PC-9 (cell line): ENCODE measurements around the gene RAF1. TPM values are rescaled to one million over a fixed set of nuclear protein-coding genes. Genes with fewer than 3 reads are reported as not detected.

Source experiments
- BruUV-seq: library from RNA; stranded (reverse); fragments of 400-500 nt; replicated peaks from 2 replicates; lab custom pipeline; 2021; lab: Mats Ljungman, UMichigan
- CTCF ChIA-PET: fragments of 300-600 bp; sonication (Branson Sonifier 250); formaldehyde crosslinking; loops from one replicate; lab custom pipeline; 2022; ENCODE audit warnings: antibody characterized with exemption; lab: Charles Lee
- POLR2A ChIA-PET: fragments of 300-600 bp; sonication (Branson Sonifier 250); formaldehyde crosslinking; loops from one replicate; lab custom pipeline; 2022; ENCODE audit warnings: antibody characterized with exemption; ENCODE audit not compliant: unreplicated experiment; lab: Charles Lee
- DNase-seq, 2 experiments: peaks; one replicate each; pipeline versions ENCODE4 v3.0.0 to v3.0.0-alpha.2; 2015 to 2022; ENCODE audit warnings: mixed read lengths in 1 of 2
- H2AFZ ChIP-seq: fragments of 200-600 bp; sonication (generic); 2 replicates; pipeline ENCODE4 v1.8.1; 2017; ENCODE audit warnings: antibody characterized with exemption
- H3F3A ChIP-seq: fragments of 200-600 bp; sonication (generic); 2 replicates; pipeline ENCODE4 v1.8.1; 2017; ENCODE audit warnings: antibody characterized with exemption, mild to moderate bottlenecking, low read depth; ENCODE audit not compliant: insufficient read depth
- H3K27ac ChIP-seq: fragments of 200-600 bp; sonication (generic); 2 replicates; pipeline ENCODE4 v1.6.1; 2016; ENCODE audit warnings: mixed run types
- H3K27me3 ChIP-seq: fragments of 200-600 bp; sonication (generic); 2 replicates; pipeline ENCODE4 v1.6.1; 2016; ENCODE audit warnings: low read depth, mixed run types; ENCODE audit not compliant: insufficient read depth
- H3K36me3 ChIP-seq: fragments of 200-600 bp; sonication (generic); 2 replicates; pipeline ENCODE4 v1.6.1; 2016; ENCODE audit warnings: low read depth, mixed run types
- H3K4me1 ChIP-seq: fragments of 200-600 bp; sonication (generic); replicated peaks from 2 replicates; pipeline ENCODE4 v1.6.1; 2016; ENCODE audit warnings: mixed run types; ENCODE audit not compliant: insufficient read depth
- H3K4me2 ChIP-seq: fragments of 200-600 bp; sonication (generic); 2 replicates; pipeline ENCODE4 v1.6.1; 2017; ENCODE audit warnings: mixed run types
- H3K4me3 ChIP-seq: fragments of 200-600 bp; sonication (generic); 2 replicates; pipeline ENCODE4 v1.6.1; 2016; ENCODE audit warnings: mixed run types
- H3K79me2 ChIP-seq: fragments of 200-600 bp; sonication (generic); 2 replicates; pipeline ENCODE4 v1.6.1; 2017; ENCODE audit warnings: low read depth, mixed run types
- H3K9me2 ChIP-seq: fragments of 200-600 bp; sonication (generic); 2 replicates; pipeline ENCODE4 v1.8.1; 2017; ENCODE audit warnings: mild to moderate bottlenecking; ENCODE audit not compliant: insufficient read depth
- H3K9me3 ChIP-seq: fragments of 200-600 bp; sonication (generic); 2 replicates; pipeline ENCODE4 v1.8.1; 2016; ENCODE audit warnings: low read depth; ENCODE audit not compliant: insufficient read depth
- H4K20me1 ChIP-seq: fragments of 200-600 bp; sonication (generic); 2 replicates; pipeline ENCODE4 v1.8.1; 2017; ENCODE audit not compliant: insufficient read depth
- CTCF ChIP-seq: fragments of 200-600 bp; sonication (generic); conservative IDR thresholded peaks from 2 replicates; pipeline ENCODE4 v1.6.1; 2017; ENCODE audit warnings: mixed run types, antibody characterized with exemption, mild to moderate bottlenecking, moderate library complexity
- EZH2 ChIP-seq: fragments of 200-600 bp; sonication (generic); IDR thresholded peaks from 2 replicates; pipeline ENCODE4 v1.8.0; 2017; ENCODE audit warnings: antibody characterized with exemption, low read depth
- intact Hi-C: fragments of 100-400 bp; cut with micrococcal nuclease; formaldehyde crosslinking; loops from one replicate; pipeline ENCODE4 v1.10.0; 2022; ENCODE audit not compliant: unreplicated experiment
- total RNA-seq: library from RNA; stranded (reverse); gene quantifications from 2 replicates; pipeline ENCODE4 v1.2.3, GENCODE V29; 2021

Gene RAF1
- total RNA-seq, 1 experiment from 2014 or later = 72.4 TPM

DNA sequence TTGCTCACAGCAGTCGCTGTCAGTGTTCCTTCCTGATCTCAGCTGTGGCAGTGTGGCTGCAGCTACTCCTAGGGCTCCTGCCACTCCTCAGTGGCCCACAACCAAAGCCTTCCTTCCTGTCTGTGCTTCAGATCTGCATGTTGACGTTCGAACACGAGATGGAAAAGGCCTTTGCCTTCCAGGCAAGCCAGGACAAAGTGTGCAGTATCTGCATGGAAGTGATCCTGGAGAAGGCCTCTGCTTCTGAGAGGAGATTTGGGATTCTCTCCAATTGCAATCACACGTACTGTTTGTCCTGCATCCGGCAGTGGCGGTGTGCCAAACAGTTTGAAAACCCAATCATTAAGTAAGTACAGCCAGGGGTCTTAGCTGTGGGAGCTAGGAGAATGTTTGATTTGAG, 89.3 kb downstream of the RAF1 start:
- no peak overlapping the region for H3K4me3 ChIP-seq
- no peaks in the 10 kb centered on the region for H3F3A ChIP-seq
- no peak overlapping the region for H3K4me2 ChIP-seq
- intact Hi-C loops = no loop called here
- DNase-seq = no peak
- H3K9me3 ChIP-seq = no peaks in the 10 kb centered on the region
- no peaks in the 10 kb centered on the region for H3K4me1 ChIP-seq
- no peaks in the 10 kb centered on the region for H3K79me2 ChIP-seq
- no peaks in the 10 kb centered on the region for H3K27me3 ChIP-seq
- TF ChIP-seq EZH2 (no peak), CTCF (no peak)
- POLR2A ChIA-PET = no interaction called here
- peaks cover 37% of the 10 kb centered on the region for H3K36me3 ChIP-seq
- no peak overlapping the region for H2AFZ ChIP-seq
- H4K20me1 ChIP-seq = no peaks in the 10 kb centered on the region; the same call in 1 of the 2 replicates
- no peaks in the 10 kb centered on the region for H3K9me2 ChIP-seq
- no peak overlapping the region for H3K27ac ChIP-seq
- no TSS peak for BruUV-seq
- CTCF ChIA-PET = interaction anchor here (0.6 kb wide), 1 partner anchor 40 kb away, joined by 7 read pairs; no protein-coding TSS in a partner anchor

- H3K4me2 ChIP-seq = no peak overlapping the region
- H3K4me1 ChIP-seq = no peaks in the 10 kb centered on the region
- H3K9me2 ChIP-seq = no peaks in the 10 kb centered on the region
- no peaks in the 10 kb centered on the region; the same call in 1 of the 2 replicates for H4K20me1 ChIP-seq
- ChIA-PET POLR2A (no interaction called here), CTCF (interaction anchor here (0.6 kb wide), 1 partner anchor 39 kb away, joined by 7 read pairs; no protein-coding TSS in a partner anchor)
- DNase-seq = no peak
- no peaks in the 10 kb centered on the region for H3K27me3 ChIP-seq
- H3K27ac ChIP-seq = no peak overlapping the region
- H3K36me3 ChIP-seq = peaks cover 41% of the 10 kb centered on the region
- no peaks in the 10 kb centered on the region for H3K79me2 ChIP-seq
- no peak overlapping the region for H3K4me3 ChIP-seq
- BruUV-seq = no TSS peak
- no peaks in the 10 kb centered on the region for H3F3A ChIP-seq
- H3K9me3 ChIP-seq = no peaks in the 10 kb centered on the region
- TF ChIP-seq CTCF = no peak
- TF ChIP-seq EZH2 = no peak
- H2AFZ ChIP-seq = no peak overlapping the region
- intact Hi-C loops = no loop called here
Observed at GRCh38 chr3:12574131-12574530, 89.8 kb downstream of the RAF1 start.

DNA sequence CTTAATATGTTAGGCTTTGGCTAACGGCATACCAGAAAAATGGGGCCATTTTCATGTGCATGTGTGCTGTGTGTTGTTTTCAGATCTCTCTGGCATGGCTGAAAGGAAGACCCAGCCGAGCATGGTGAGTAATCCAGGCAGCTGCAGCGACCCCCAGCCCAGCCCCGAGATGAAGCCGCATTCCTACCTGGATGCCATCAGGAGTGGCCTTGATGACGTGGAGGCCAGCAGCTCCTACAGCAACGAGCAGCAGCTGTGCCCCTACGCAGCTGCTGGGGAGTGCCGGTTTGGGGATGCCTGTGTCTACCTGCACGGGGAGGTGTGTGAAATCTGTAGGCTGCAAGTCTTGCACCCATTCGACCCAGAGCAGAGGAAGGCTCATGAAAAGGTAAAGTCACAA, 91.9 kb downstream of the RAF1 start:
- H3K4me3 ChIP-seq = no peak overlapping the region
- H2AFZ ChIP-seq = no peak overlapping the region
- DNase-seq = no peak
- H4K20me1 ChIP-seq = peaks cover 17% of the 10 kb centered on the region
- H3K9me2 ChIP-seq = no peaks in the 10 kb centered on the region
- no peaks in the 10 kb centered on the region for H3K27me3 ChIP-seq
- intact Hi-C loops = no loop called here
- H3F3A ChIP-seq = no peaks in the 10 kb centered on the region
- ChIA-PET POLR2A (interaction anchor here (0.5 kb wide), 1 partner anchor 1076 kb away, joined by 3 read pairs; no protein-coding TSS in a partner anchor), CTCF (no interaction called here)
- H3K79me2 ChIP-seq = peaks cover 17% of the 10 kb centered on the region
- no peaks in the 10 kb centered on the region for H3K4me1 ChIP-seq
- H3K4me2 ChIP-seq = no peak overlapping the region
- no peak overlapping the region for H3K27ac ChIP-seq
- no peaks in the 10 kb centered on the region for H3K9me3 ChIP-seq
- TF ChIP-seq EZH2 (no peak), CTCF (no peak)
- peaks cover 37% of the 10 kb centered on the region for H3K36me3 ChIP-seq
- BruUV-seq = no TSS peak
